Stimulated activated naive CD8-positive, alpha-beta T cell treated with anti-CD3 and anti-CD28 coated beads, Interleukin-15, Interleukin-2, amounts not matched to agents 100 ng/mL and 50 ng/mL, for 24 hours (primary cell): ENCODE results near the gene MATN1.

Experiments used
- H3K27ac Mint-ChIP-seq: one replicate; pipeline ENCODE4 v1.8.0; 2021; ENCODE audit warnings: mild to moderate bottlenecking, mixed read lengths
- H3K27me3 Mint-ChIP-seq: one replicate; pipeline ENCODE4 v1.8.0; 2021; ENCODE audit warnings: mixed read lengths
- H3K36me3 Mint-ChIP-seq: one replicate; pipeline ENCODE4 v1.8.0; 2021; ENCODE audit warnings: low read depth, mixed read lengths
- H3K4me1 Mint-ChIP-seq: one replicate; pipeline ENCODE4 v1.8.0; 2021; ENCODE audit warnings: low read depth, mixed read lengths
- H3K4me3 Mint-ChIP-seq: one replicate; pipeline ENCODE4 v1.8.0; 2021; ENCODE audit warnings: mild to moderate bottlenecking, mixed read lengths
- H3K9me3 Mint-ChIP-seq: one replicate; pipeline ENCODE4 v1.8.0; 2021; ENCODE audit warnings: mixed read lengths

The MATN1 gene

GRCh38 chr1:30752651-30752908 is 29.2 kb upstream of the MATN1 start:
- H3K27me3 Mint-ChIP-seq = no peaks in the 10 kb centered on the region
- peaks cover 51% of the 10 kb centered on the region for H3K36me3 Mint-ChIP-seq
- H3K4me3 Mint-ChIP-seq = peak overlapping the region; percentile 94
- peak overlapping the region; percentile 97 for H3K27ac Mint-ChIP-seq
- H3K4me1 Mint-ChIP-seq = peaks cover 98% of the 10 kb centered on the region
- H3K9me3 Mint-ChIP-seq = no peaks in the 10 kb centered on the region

DNA sequence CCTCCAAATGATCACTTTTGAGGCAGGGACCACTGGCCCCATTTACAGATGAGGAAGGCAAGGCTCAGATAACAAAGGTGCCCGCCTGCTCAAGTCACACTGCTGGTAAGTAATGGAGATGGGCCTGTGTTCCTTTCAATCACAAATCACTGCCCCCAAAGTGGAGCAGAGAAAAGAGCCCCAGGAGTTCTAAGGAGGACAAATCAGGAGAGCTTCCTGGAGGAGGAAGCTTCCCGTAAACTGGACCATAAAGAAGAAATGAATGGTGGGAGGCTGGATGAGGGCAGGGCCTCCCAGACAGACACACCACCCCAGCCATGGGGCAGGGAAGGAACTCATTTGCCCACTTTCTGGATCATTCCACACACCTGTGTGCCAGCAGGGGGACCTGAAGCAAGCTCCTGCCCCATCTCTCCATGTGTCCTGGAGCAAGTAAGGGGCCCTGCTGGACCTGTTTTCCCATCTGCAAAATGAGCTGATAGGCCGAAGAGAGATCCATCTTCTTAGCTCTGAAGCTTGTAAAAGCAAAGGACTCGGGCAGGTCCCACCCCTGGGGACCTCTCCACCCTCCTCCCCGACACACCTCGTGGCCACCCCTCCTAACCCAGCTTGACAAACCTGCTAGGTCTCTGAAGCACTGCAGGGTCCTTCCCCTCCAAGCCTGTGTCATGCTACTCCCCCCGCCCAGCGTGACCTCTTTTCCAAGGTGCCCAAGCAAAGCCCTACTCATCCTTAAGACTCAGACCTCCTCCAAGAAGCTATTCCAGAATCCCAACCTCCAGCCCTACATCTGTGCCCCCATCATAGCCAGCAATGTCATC is 28.7 kb upstream of the MATN1 start:
- peak overlapping the region; percentile 94 for H3K4me3 Mint-ChIP-seq
- H3K9me3 Mint-ChIP-seq = no peaks in the 10 kb centered on the region
- peak overlapping the region; percentile 97 for H3K27ac Mint-ChIP-seq
- H3K4me1 Mint-ChIP-seq = peaks cover 98% of the 10 kb centered on the region
- H3K27me3 Mint-ChIP-seq = no peaks in the 10 kb centered on the region
- peaks cover 55% of the 10 kb centered on the region for H3K36me3 Mint-ChIP-seq

- Mint-ChIP-seq H3K36me3 (peaks cover 62% of the 10 kb centered on the region), H3K9me3 (no peaks in the 10 kb centered on the region), H3K4me1 (peaks cover 100% of the 10 kb centered on the region), H3K4me3 (peak overlapping the region; percentile 72), H3K27ac (peak overlapping the region; percentile 97), H3K27me3 (no peaks in the 10 kb centered on the region)
Measured at GRCh38 chr1:30750731-30751291, 27.4 kb upstream of the MATN1 start.

GRCh38 chr1:30749691-30750583 is 26.6 kb upstream of the MATN1 start:
- Mint-ChIP-seq H3K36me3 (peaks cover 57% of the 10 kb centered on the region), H3K4me1 (peaks cover 100% of the 10 kb centered on the region), H3K4me3 (peak overlapping the region; percentile 72), H3K9me3 (no peaks in the 10 kb centered on the region), H3K27me3 (no peaks in the 10 kb centered on the region), H3K27ac (peak overlapping the region; percentile 97)

DNA sequence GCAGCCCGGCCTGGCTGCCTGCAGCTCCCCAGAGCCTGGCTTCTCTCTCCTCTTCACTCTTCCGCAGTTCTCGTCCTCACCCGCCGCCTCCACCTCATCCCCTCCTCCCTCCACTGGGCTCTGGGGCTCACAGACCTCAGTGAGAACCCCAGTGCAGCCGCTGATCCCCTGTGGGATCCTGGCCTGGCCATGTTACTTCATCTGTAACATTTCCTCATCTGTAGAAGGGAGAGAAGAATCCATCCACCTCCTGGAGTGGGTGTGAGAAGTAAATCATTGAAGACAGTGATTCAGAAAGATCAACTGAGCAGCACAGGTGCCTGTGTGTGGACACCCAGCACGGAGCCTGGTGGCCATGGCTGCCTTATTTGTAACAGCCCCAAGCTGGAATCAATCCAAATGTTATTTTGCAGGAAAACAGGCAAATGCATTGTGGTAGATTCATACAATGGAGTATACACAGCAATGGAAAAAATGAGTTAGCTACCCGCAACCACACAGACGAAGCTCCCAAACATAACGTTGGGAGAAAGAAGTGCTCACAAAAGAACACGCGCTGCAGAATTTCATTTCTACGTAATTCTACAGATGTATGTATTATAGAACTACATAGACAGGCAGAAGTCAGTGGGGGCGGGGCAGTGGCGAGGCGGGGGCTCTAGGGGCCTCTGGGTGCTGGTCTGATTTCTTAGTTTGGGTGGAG is 25.5 kb upstream of the MATN1 start:
- no peaks in the 10 kb centered on the region for H3K9me3 Mint-ChIP-seq
- no peaks in the 10 kb centered on the region for H3K27me3 Mint-ChIP-seq
- H3K4me1 Mint-ChIP-seq = peaks cover 100% of the 10 kb centered on the region
- H3K4me3 Mint-ChIP-seq = peak overlapping the region; percentile 72
- peak overlapping the region; percentile 97 for H3K27ac Mint-ChIP-seq
- H3K36me3 Mint-ChIP-seq = peaks cover 57% of the 10 kb centered on the region

- Mint-ChIP-seq H3K36me3 (peaks cover 58% of the 10 kb centered on the region), H3K4me1 (peaks cover 100% of the 10 kb centered on the region), H3K4me3 (peak overlapping the region; percentile 72)
Measured at GRCh38 chr1:30748098-30748698, 24.8 kb upstream of the MATN1 start.

DNA sequence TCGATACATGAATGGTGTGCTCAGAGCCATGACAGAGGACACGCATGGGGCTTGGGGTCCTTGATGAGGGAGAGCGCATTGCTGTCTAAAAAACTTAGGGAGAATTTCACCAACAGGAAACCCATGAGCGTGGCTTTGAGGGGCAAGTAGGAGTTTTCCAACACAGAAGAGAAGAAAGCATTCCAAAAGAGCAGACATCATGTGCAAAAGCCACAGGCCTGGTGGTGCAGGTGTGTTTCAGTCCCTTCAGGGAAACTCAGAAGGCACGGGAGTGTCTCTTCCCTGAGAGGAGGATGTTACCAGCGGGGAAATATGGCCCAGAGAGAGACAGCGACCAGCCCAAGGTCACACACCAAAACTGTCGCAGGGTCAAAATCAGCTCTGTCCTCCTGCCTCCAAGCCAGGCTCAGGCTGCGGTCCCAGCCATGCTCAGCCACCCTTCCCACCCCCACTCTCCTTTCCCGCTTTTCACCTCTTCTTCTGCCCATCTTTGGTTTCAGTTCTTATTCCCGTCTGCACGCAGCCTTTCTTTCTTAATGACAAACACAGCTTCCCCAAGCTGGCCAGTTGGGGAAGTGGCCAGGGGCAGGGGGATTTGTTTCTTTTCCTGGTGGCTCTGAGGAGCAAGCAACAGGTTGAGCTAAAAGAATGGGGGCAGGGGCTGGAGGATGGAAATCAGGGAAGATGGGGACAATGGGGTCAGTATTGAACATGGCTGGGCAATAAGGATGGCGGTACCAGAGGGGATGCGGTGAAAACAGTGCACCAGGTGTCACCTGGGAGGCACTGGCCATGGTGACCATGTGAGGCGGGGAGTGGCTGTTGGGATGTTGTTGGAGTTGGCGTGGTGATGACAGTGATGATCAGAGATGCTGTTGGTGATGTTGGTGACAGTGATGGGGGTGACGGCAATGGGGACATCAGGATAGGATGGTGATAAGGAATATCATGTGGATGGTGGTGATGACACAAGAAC is 23.9 kb upstream of the MATN1 start:
- H3K4me3 Mint-ChIP-seq = peak overlapping the region; percentile 72
- peaks cover 100% of the 10 kb centered on the region for H3K4me1 Mint-ChIP-seq
- H3K27me3 Mint-ChIP-seq = no peaks in the 10 kb centered on the region
- H3K27ac Mint-ChIP-seq = peak overlapping the region; percentile 97
- peaks cover 59% of the 10 kb centered on the region for H3K36me3 Mint-ChIP-seq
- H3K9me3 Mint-ChIP-seq = no peaks in the 10 kb centered on the region

More at GRCh38 chr1:30748098-30748698, 24.8 kb upstream of the MATN1 start:
- Mint-ChIP-seq H3K9me3 (no peaks in the 10 kb centered on the region), H3K27ac (peak overlapping the region; percentile 97), H3K27me3 (no peaks in the 10 kb centered on the region)

GRCh38 chr1:30746212-30747032 is 23.0 kb upstream of the MATN1 start:
- Mint-ChIP-seq H3K36me3 (peaks cover 59% of the 10 kb centered on the region), H3K4me3 (peak overlapping the region; percentile 72), H3K9me3 (no peaks in the 10 kb centered on the region), H3K4me1 (peaks cover 100% of the 10 kb centered on the region), H3K27ac (peak overlapping the region; percentile 97), H3K27me3 (no peaks in the 10 kb centered on the region)

DNA sequence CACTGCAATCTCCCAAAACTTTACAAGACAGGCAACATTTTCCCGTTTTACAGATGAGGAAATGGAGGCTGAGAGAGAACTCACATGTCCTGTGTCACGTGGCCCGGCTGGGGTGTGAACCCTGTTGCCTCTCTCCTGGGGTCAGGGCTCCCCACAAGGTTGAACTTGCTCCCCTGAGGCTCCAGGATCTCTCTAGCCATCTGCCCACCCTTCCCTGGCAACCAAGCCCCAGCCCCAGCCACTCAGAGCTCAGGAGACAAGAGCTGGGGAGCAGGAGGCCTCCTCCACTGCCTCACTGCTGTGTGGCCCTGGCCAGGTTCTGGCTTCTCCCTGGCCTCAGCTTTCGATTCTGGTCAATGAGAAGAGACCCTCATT is 22.4 kb upstream of the MATN1 start:
- Mint-ChIP-seq H3K27me3 (no peaks in the 10 kb centered on the region), H3K4me1 (peaks cover 100% of the 10 kb centered on the region), H3K27ac (peak overlapping the region; percentile 97), H3K9me3 (no peaks in the 10 kb centered on the region), H3K36me3 (peaks cover 65% of the 10 kb centered on the region), H3K4me3 (peak overlapping the region; percentile 72)

GRCh38 chr1:30745156-30745833 is 21.9 kb upstream of the MATN1 start:
- Mint-ChIP-seq H3K27ac (peak overlapping the region; percentile 97), H3K4me3 (peak overlapping the region; percentile 72), H3K4me1 (peaks cover 100% of the 10 kb centered on the region), H3K36me3 (peaks cover 66% of the 10 kb centered on the region), H3K27me3 (no peaks in the 10 kb centered on the region), H3K9me3 (no peaks in the 10 kb centered on the region)

DNA sequence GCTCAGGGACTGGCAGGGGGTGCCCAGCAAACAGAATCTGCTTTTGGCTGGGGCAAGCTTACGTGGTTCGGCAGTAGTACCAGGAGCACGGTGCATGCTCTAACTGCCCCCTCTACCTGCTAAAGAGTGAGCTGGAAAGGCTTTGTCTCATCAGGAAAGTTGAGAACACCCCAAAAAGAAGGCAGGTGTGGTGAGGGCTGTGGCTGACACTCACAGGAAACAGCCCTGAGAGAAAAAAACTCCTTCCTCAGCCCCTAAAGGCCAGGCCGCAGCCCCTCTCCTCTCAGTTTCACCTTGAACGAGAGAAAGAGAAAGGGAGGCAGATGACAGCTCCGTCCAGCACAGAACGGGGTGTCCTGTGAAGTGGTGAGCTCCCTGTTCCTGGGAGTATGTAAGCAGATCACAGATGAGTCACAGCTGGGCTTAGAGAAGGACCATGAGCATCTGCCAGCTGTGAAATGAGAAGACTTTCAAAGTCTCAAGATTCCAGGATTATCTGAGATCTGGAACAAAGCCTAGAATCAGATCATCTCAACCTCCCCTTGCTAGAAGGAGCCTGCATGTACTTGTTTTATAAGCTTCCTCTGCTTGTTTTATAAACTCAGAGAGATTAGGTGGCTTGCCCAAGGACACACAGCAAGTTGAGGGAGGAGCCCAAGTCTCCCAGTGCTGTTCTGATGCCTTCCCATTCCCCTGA is 20.8 kb upstream of the MATN1 start:
- Mint-ChIP-seq H3K27me3 (no peaks in the 10 kb centered on the region), H3K4me1 (peaks cover 100% of the 10 kb centered on the region)

DNA sequence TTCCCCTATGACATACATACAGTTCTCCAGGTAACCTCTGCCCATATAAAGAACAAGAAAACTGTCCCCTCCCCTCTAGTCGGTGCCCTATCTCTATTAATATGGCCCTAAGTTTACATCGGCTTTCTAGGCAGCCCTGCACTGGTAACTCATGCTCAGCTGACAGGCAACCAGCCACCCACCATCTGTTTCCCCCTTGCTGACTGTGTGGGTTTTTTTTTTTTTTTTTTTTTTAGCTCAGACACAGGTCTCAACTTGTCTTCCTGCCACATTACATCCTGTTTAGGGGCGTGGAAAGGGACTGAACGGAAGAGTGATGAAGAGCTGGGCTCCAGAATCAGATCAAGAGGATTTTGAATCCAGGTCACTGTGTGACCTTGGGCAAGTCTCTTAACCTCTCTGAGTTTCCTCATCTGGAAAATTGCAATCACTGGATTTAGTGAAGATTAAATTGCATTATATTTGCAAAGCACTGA is 20.2 kb upstream of the MATN1 start:
- Mint-ChIP-seq H3K4me1 (peaks cover 100% of the 10 kb centered on the region), H3K36me3 (peaks cover 68% of the 10 kb centered on the region), H3K27ac (peak overlapping the region; percentile 97)

More for the DNA sequence above, 20.8 kb upstream of the MATN1 start:
- H3K27ac Mint-ChIP-seq = peak overlapping the region; percentile 97
- no peaks in the 10 kb centered on the region for H3K9me3 Mint-ChIP-seq
- H3K4me3 Mint-ChIP-seq = peak overlapping the region; percentile 62
- H3K36me3 Mint-ChIP-seq = peaks cover 68% of the 10 kb centered on the region

More for the DNA sequence above, 20.2 kb upstream of the MATN1 start:
- Mint-ChIP-seq H3K9me3 (no peaks in the 10 kb centered on the region), H3K4me3 (peak overlapping the region; percentile 62), H3K27me3 (no peaks in the 10 kb centered on the region)
